HEK293 (cell line): Measurements from ENCODE around the gene DDN.
A peak's percentile ranks its signal among the peaks of the same experiment; 100 is the strongest.

Source experiments
- CTCF ChIA-PET: fragments of 350-600 bp; formaldehyde crosslinking; extraction: SDS; loops from one replicate; lab custom pipeline; 2021; ENCODE audit warnings: antibody characterized with exemption; lab: Yijun Ruan, JAX
- POLR2A ChIA-PET: fragments of 300-600 bp; formaldehyde crosslinking; extraction: SDS; loops from one replicate; lab custom pipeline; 2020; ENCODE audit warnings: antibody characterized with exemption, inconsistent platforms; lab: Yijun Ruan, JAX
- H3K27ac ChIP-seq: fragments of 200-500 bp; sonication (Bioruptor generic); 2 replicates; pipeline ENCODE4 v1.5.1; 2014; ENCODE audit warnings: low read depth, low read length, control low read depth, inconsistent platforms; ENCODE audit errors: extremely low read depth
- H3K36me3 ChIP-seq, 2 experiments: fragments of 200-500 bp in 1 of 2; sonication (Bioruptor generic) in 1 of 2; 1 replicate in 1 of 2; 2 replicates in 1 of 2; pipeline ENCODE4 v1.5.1; 2014 to 2017; ENCODE audit warnings: inconsistent platforms in 2 of 2, low read length in 2 of 2; ENCODE audit not compliant: control insufficient read depth in 2 of 2, insufficient read depth in 1 of 2
- H3K4me1 ChIP-seq: fragments of 200-500 bp; sonication (Bioruptor generic); 2 replicates; pipeline ENCODE4 v1.5.1; 2014; ENCODE audit warnings: mild to moderate bottlenecking, low read length, inconsistent platforms; ENCODE audit not compliant: control insufficient read depth, insufficient read depth
- H3K4me3 ChIP-seq: 2 replicates; pipeline ENCODE4 v1.5.1; 2011; ENCODE audit warnings: low read depth, mild to moderate bottlenecking, control low read depth, low read length, moderate library complexity
- H3K9me3 ChIP-seq: fragments of 200-500 bp; sonication (Bioruptor generic); 2 replicates; pipeline ENCODE4 v1.5.1; 2014; ENCODE audit warnings: low read depth, low read length, inconsistent platforms; ENCODE audit not compliant: control insufficient read depth, insufficient read depth
- BCL11A ChIP-seq: fragments of 450-650 bp; formaldehyde crosslinking; IDR thresholded peaks from 2 replicates; pipeline ENCODE4 v1.5.1; 2016; ENCODE audit warnings: low read depth, missing biosample characterization, missing genetic modification characterization
- EGR2 ChIP-seq: fragments of 450-650 bp; formaldehyde crosslinking; IDR thresholded peaks from 2 replicates; pipeline ENCODE4 v1.5.1; 2016; ENCODE audit warnings: low read depth, missing biosample characterization, missing genetic modification characterization
- HOXD13 ChIP-seq: sonication (generic); formaldehyde crosslinking; IDR thresholded peaks from 2 replicates; pipeline ENCODE4 v1.8.0; 2022; ENCODE audit warnings: missing genetic modification reagents, borderline replicate concordance
- KLF9 ChIP-seq: fragments of 450-650 bp; formaldehyde crosslinking; IDR thresholded peaks from 2 replicates; pipeline ENCODE4 v1.5.1; 2016; ENCODE audit warnings: missing biosample characterization, missing genetic modification characterization, low read depth
- MZF1 ChIP-seq: fragments of 450-650 bp; formaldehyde crosslinking; IDR thresholded peaks from 2 replicates; pipeline ENCODE4 v1.5.1; 2017; ENCODE audit warnings: missing biosample characterization, missing genetic modification characterization, borderline replicate concordance
- REST ChIP-seq: fragments of 450-650 bp; formaldehyde crosslinking; IDR thresholded peaks from 2 replicates; pipeline ENCODE4 v1.5.1; 2016; ENCODE audit warnings: missing biosample characterization, missing genetic modification characterization
- ZBTB10 ChIP-seq: fragments of 450-650 bp; formaldehyde crosslinking; IDR thresholded peaks from 2 replicates; pipeline ENCODE4 v1.5.1; 2016; ENCODE audit warnings: missing biosample characterization, missing genetic modification characterization
- ZBTB21 ChIP-seq: fragments of 450-650 bp; formaldehyde crosslinking; IDR thresholded peaks from 2 replicates; pipeline ENCODE4 v1.5.1; 2017; ENCODE audit warnings: missing biosample characterization, missing genetic modification characterization
- ZBTB7A ChIP-seq: fragments of 450-650 bp; formaldehyde crosslinking; IDR thresholded peaks from 2 replicates; pipeline ENCODE4 v1.5.1; 2016; ENCODE audit warnings: low read depth, missing biosample characterization, missing genetic modification characterization
- ZEB2 ChIP-seq: fragments of 450-650 bp; formaldehyde crosslinking; IDR thresholded peaks from 2 replicates; pipeline ENCODE4 v1.5.1; 2016; ENCODE audit warnings: missing biosample characterization, missing genetic modification characterization
- ZFHX2 ChIP-seq: fragments of 450-650 bp; formaldehyde crosslinking; conservative IDR thresholded peaks from 2 replicates; pipeline ENCODE4 v1.5.1; 2016; ENCODE audit warnings: missing biosample characterization, missing genetic modification characterization
- ZNF175 ChIP-seq: fragments of 450-650 bp; formaldehyde crosslinking; IDR thresholded peaks from 2 replicates; pipeline ENCODE4 v1.5.1; 2016; ENCODE audit warnings: missing biosample characterization, missing genetic modification characterization
- ZNF202 ChIP-seq: fragments of 450-650 bp; formaldehyde crosslinking; IDR thresholded peaks from 2 replicates; pipeline ENCODE4 v1.5.1; 2016; ENCODE audit warnings: missing biosample characterization, missing genetic modification characterization, borderline replicate concordance
- ZNF274 ChIP-seq, 2 experiments: fragments of 200-500 bp in 1 of 2; fragments of 450-650 bp in 1 of 2; sonication (Bioruptor generic) in 1 of 2; formaldehyde crosslinking in 1 of 2; IDR thresholded peaks; 2 replicates each; pipeline versions ENCODE4 v1.5.1 to v1.6.1; 2014 to 2016; ENCODE audit warnings: borderline replicate concordance in 1 of 2, inconsistent platforms in 1 of 2, low read length in 1 of 2, missing biosample characterization in 1 of 2, missing genetic modification characterization in 1 of 2
- ZNF292 ChIP-seq: fragments of 450-650 bp; formaldehyde crosslinking; IDR thresholded peaks from 2 replicates; pipeline ENCODE4 v1.5.1; 2016; ENCODE audit warnings: low read depth, missing biosample characterization, missing genetic modification characterization, borderline replicate concordance
- ZNF394 ChIP-seq: fragments of 450-650 bp; formaldehyde crosslinking; IDR thresholded peaks from 2 replicates; pipeline ENCODE4 v1.5.1; 2016; ENCODE audit warnings: missing biosample characterization, missing genetic modification characterization, mild to moderate bottlenecking, moderate library complexity, borderline replicate concordance
- ZNF518A ChIP-seq: fragments of 450-650 bp; formaldehyde crosslinking; conservative IDR thresholded peaks from 2 replicates; pipeline ENCODE4 v1.5.1; 2016; ENCODE audit warnings: low read depth, missing biosample characterization, missing genetic modification characterization
- ZNF571 ChIP-seq: fragments of 450-650 bp; formaldehyde crosslinking; IDR thresholded peaks from 2 replicates; pipeline ENCODE4 v1.5.0; 2017; ENCODE audit warnings: missing biosample characterization, missing genetic modification characterization
- ZNF830 ChIP-seq: fragments of 450-650 bp; IDR thresholded peaks from 2 replicates; pipeline ENCODE4 v1.5.0; 2018; ENCODE audit warnings: missing biosample characterization, missing genetic modification characterization, low read depth, mild to moderate bottlenecking, moderate library complexity
- ZSCAN4 ChIP-seq: fragments of 450-650 bp; formaldehyde crosslinking; IDR thresholded peaks from 2 replicates; pipeline ENCODE4 v1.5.1; 2017; ENCODE audit warnings: missing biosample characterization, missing genetic modification characterization
- TF ChIP-seq, protein P1 (sequence below): fragments of 450-650 bp; formaldehyde crosslinking; IDR thresholded peaks from 2 replicates; pipeline ENCODE4 v1.5.1; 2016; ENCODE audit warnings: missing biosample characterization, missing genetic modification characterization

The DDN gene

GRCh38 chr12:48998497-48999353 lies 450 bp downstream of the DDN start:
- Histone ChIP-seq H3K4me3 (no peak overlapping the region; the same call in 1 of the 2 replicates), H3K4me1 (peaks cover 6% of the 10 kb centered on the region), H3K9me3 (no peaks in the 10 kb centered on the region), H3K27ac (no peak overlapping the region), H3K36me3 (peaks cover 5 to 38% of the 10 kb centered on the region in 2 experiments; a peak in 2 of 3 replicates)
- ChIA-PET CTCF (interaction anchor here (0.6 to 5.7 kb wide), 11 partner anchors 11 to 108 kb away, joined by 3 to 37 read pairs (median 3); a partner anchor contains a TSS), POLR2A (interaction anchor here (1.8 to 1.9 kb wide), 2 partner anchors 11 to 55 kb away, joined by 4 to 5 read pairs; no protein-coding TSS in a partner anchor)
- TF ChIP-seq ZNF175 (tag by site-specific recombination): no peak
- no peak for TF ChIP-seq REST
- TF ChIP-seq ZFHX2 (tag by site-specific recombination): peak; percentile 80
- TF ChIP-seq ZNF292 (tag by site-specific recombination): no peak
- no peak for TF ChIP-seq ZNF394 (tag by site-specific recombination)
- TF ChIP-seq ZNF571 (tag by site-specific recombination): no peak
- TF ChIP-seq BCL11A (tag by site-specific recombination): 0 out of 2 replicates have a peak, but pooled peaks have one; percentile 28
- TF ChIP-seq ZNF830 (tag by site-specific recombination): no peak
- no peak for TF ChIP-seq HOXD13 (CRISPR knock-in tag)
- no peak for TF ChIP-seq MZF1 (tag by site-specific recombination)
- TF ChIP-seq EGR2: peak; percentile 21; the same call in 1 of the 2 replicates
- 0 out of 2 replicates have a peak, but pooled peaks have one; percentile 52 for TF ChIP-seq ZBTB10
- TF ChIP-seq ZBTB7A (tag by site-specific recombination): no peak
- TF ChIP-seq ZNF202 (tag by site-specific recombination): no peak
- TF ChIP-seq ZSCAN4 (tag by site-specific recombination): peak; percentile 77
- TF ChIP-seq ZNF518A (tag by site-specific recombination): no peak
- TF ChIP-seq ZEB2 (tag by site-specific recombination): no peak
- no peak for TF ChIP-seq ZNF274 (IDR thresholded peaks at IDR 0.05; ENCODE audit: low read length)
- no peak for TF ChIP-seq ZNF274 (tag by site-specific recombination; IDR thresholded peaks at IDR 0.05; ENCODE audit: borderline replicate concordance)
- 0 out of 2 replicates have a peak, but pooled peaks have one; percentile 11 for TF ChIP-seq KLF9 (tag by site-specific recombination)
- TF ChIP-seq, protein P1, sequence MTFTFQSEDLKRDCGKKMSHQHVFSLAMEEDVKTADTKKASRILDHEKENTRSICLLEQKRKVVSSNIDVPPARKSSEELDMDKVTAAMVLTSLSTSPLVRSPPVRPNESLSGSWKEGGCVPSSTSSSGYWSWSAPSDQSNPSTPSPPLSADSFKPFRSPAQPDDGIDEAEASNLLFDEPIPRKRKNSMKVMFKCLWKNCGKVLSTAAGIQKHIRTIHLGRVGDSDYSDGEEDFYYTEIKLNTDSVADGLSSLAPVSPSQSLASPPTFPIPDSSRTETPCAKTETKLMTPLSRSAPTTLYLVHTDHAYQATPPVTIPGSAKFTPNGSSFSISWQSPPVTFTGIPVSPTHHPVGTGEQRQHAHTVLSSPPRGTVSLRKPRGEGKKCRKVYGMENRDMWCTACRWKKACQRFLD (tag by site-specific recombination): no peak
- TF ChIP-seq ZBTB21 (tag by site-specific recombination): no peak
